Thymus (tissue), 2 donors: ENCODE data around the gene ZNF429. TPM values are rescaled to one million over a fixed set of nuclear protein-coding genes. Genes with fewer than 3 reads are reported as not detected.

Experiments
- polyA plus RNA-seq: library from polyadenylated mRNA; stranded (reverse); fragments of 200-250 nt; gene quantifications from one replicate; pipeline ENCODE4 v1.2.3, GENCODE V29; 2013
- total RNA-seq: library from RNA; stranded (reverse); fragments of 120-200 nt; gene quantifications from one replicate; pipeline ENCODE4 v1.2.4, GENCODE V29; 2013
- donor health status: healthy.

ZNF429 gene
- total and polyA plus RNA-seq, 2 donors, result 10.7 to 11.2 TPM

Other genes with a start within 250 kb of the ZNF429 start
- 14.4 TPM for gene ZNF708, start 176.2 kb upstream of the ZNF429 start, total RNA-seq
- 11.6 TPM for gene ZNF708, start 176.2 kb upstream of the ZNF429 start, polyA plus RNA-seq
- 16.1 TPM for gene ZNF738, start 146.6 kb upstream of the ZNF429 start, total RNA-seq
- 7.3 TPM for gene ZNF738, start 146.6 kb upstream of the ZNF429 start, polyA plus RNA-seq
- gene ZNF493, start 108.5 kb upstream of the ZNF429 start, total RNA-seq, result 18.7 TPM
- 18.0 TPM for gene ZNF493, start 108.5 kb upstream of the ZNF429 start, polyA plus RNA-seq